ENCODE results near the gene IFI27.

The IFI27 gene

GRCh38 chr14:94126419-94126677, 15.8 kb downstream of the IFI27 start:
- Histone ChIP-seq H3K4me3 (replicated peaks; ENCODE audit: low read depth, low read length) (no peak overlapping the region), H3K36me3 (ENCODE audit: control insufficient read depth, insufficient read depth, low read length) (peaks cover 5% of the 10 kb centered on the region), H3K27me3 (replicated peaks; ENCODE audit: control insufficient read depth, insufficient read depth, low read length) (no peaks in the 10 kb centered on the region; the same call in 1 of the 2 replicates)
- DNase-seq (ENCODE audit: extremely low read depth, insufficient read length), result no peak
- no peak for TF ChIP-seq CTCF (IDR thresholded peaks at IDR 0.05; ENCODE audit: insufficient read depth, low read length, poor library complexity, severe bottlenecking)

GRCh38 chr14:94126800-94127199, 16.3 kb downstream of the IFI27 start:
- Histone ChIP-seq H3K36me3 (ENCODE audit: control insufficient read depth, insufficient read depth, low read length) (peaks cover 5% of the 10 kb centered on the region), H3K4me3 (replicated peaks; ENCODE audit: low read depth, low read length) (no peak overlapping the region), H3K27me3 (replicated peaks; ENCODE audit: control insufficient read depth, insufficient read depth, low read length) (no peaks in the 10 kb centered on the region; the same call in 1 of the 2 replicates)
- no peak for DNase-seq (ENCODE audit: extremely low read depth, insufficient read length)
- no peak for TF ChIP-seq CTCF (IDR thresholded peaks at IDR 0.05; ENCODE audit: insufficient read depth, low read length, poor library complexity, severe bottlenecking)

GRCh38 chr14:94127330-94127729, 16.8 kb downstream of the IFI27 start:
- Histone ChIP-seq H3K36me3 (ENCODE audit: control insufficient read depth, insufficient read depth, low read length) (peaks cover 5% of the 10 kb centered on the region), H3K27me3 (replicated peaks; ENCODE audit: control insufficient read depth, insufficient read depth, low read length) (no peaks in the 10 kb centered on the region; the same call in 1 of the 2 replicates), H3K4me3 (replicated peaks; ENCODE audit: low read depth, low read length) (no peak overlapping the region)
- no peak for TF ChIP-seq CTCF (IDR thresholded peaks at IDR 0.05; ENCODE audit: insufficient read depth, low read length, poor library complexity, severe bottlenecking)
- DNase-seq (ENCODE audit: extremely low read depth, insufficient read length), result no peak

GRCh38 chr14:94128216-94128839, 17.8 kb downstream of the IFI27 start:
- Histone ChIP-seq H3K27me3 (replicated peaks; ENCODE audit: control insufficient read depth, insufficient read depth, low read length) (no peaks in the 10 kb centered on the region), H3K36me3 (ENCODE audit: control insufficient read depth, insufficient read depth, low read length) (peaks cover 5% of the 10 kb centered on the region), H3K4me3 (replicated peaks; ENCODE audit: low read depth, low read length) (peak overlapping the region; percentile 88)
- DNase-seq (ENCODE audit: extremely low read depth, insufficient read length), result no peak
- TF ChIP-seq CTCF (IDR thresholded peaks at IDR 0.05; ENCODE audit: insufficient read depth, low read length, poor library complexity, severe bottlenecking), result no peak

- DNase-seq (ENCODE audit: extremely low read depth, insufficient read length), result peak; percentile 80
- H3K4me3 ChIP-seq (replicated peaks; ENCODE audit: low read depth, low read length), result peak within 1 kb of the TSS; percentile 88
- peaks cover 5% of the 10 kb centered on the region for H3K36me3 ChIP-seq (ENCODE audit: control insufficient read depth, insufficient read depth, low read length)
- peak; percentile 33 for TF ChIP-seq CTCF (IDR thresholded peaks at IDR 0.05; ENCODE audit: insufficient read depth, low read length, poor library complexity, severe bottlenecking)
- no peaks in the 10 kb centered on the region for H3K27me3 ChIP-seq (replicated peaks; ENCODE audit: control insufficient read depth, insufficient read depth, low read length)
These were observed 18.7 kb downstream of the IFI27 start, which contains the start of gene IFI27L2 for GRCh38 chr14:94129111-94129757. IFI27L2 (minus strand) TSS chr14:94129604; CDS start chr14:94129564, 40 bp downstream.

Data from GM06990 (cell line).